Type B pancreatic cell (in vitro differentiated cells): Measurements from ENCODE around the gene PRMT1. TPM values are rescaled to one million over a fixed set of nuclear protein-coding genes. Genes with fewer than 3 reads are reported as not detected.

Experiments
- DNase-seq: peaks from one replicate; pipeline ENCODE4 v3.0.0; 2021; ENCODE audit warnings: mixed read lengths; ENCODE audit not compliant: unreplicated experiment; ENCODE audit errors: extremely low spot score
- H3K27ac Mint-ChIP-seq: 2 replicates; pipeline ENCODE4 v1.8.0; 2021; ENCODE audit warnings: mild to moderate bottlenecking, mixed read lengths
- H3K27me3 Mint-ChIP-seq: 2 replicates; pipeline ENCODE4 v1.8.0; 2021; ENCODE audit warnings: mixed read lengths
- H3K36me3 Mint-ChIP-seq: 2 replicates; pipeline ENCODE4 v1.8.0; 2021; ENCODE audit warnings: mixed read lengths
- H3K4me1 Mint-ChIP-seq: one replicate; pipeline ENCODE4 v1.8.0; 2021; ENCODE audit warnings: mixed read lengths; ENCODE audit not compliant: unreplicated experiment
- H3K4me3 Mint-ChIP-seq: 2 replicates; pipeline ENCODE4 v1.8.0; 2021; ENCODE audit warnings: mild to moderate bottlenecking, mixed read lengths
- H3K9me3 Mint-ChIP-seq: 2 replicates; pipeline ENCODE4 v1.8.0; 2021; ENCODE audit warnings: mixed read lengths
- total RNA-seq: library from RNA; stranded (reverse); gene quantifications from 2 replicates; pipeline ENCODE4 v1.2.1, GENCODE V29; 2021; ENCODE audit warnings: low replicate concordance
- TF ChIP-seq, protein P1 (sequence below): fragments of 200-600 bp; sonication (generic); conservative IDR thresholded peaks from 2 replicates; pipeline ENCODE4 v1.5.0; 2021; ENCODE audit warnings: antibody characterized with exemption, mild to moderate bottlenecking

The PRMT1 gene
- total RNA-seq, 1 donor from 2014 or later: 195 TPM

GRCh38 chr19:49640113-49640898 is 36.8 kb upstream of the PRMT1 start, which contains the start of gene RRAS:
TSS of gene RRAS (minus strand) at chr19:49640143. CDS start at chr19:49640098, 45 bp downstream.
- TF ChIP-seq, protein P1, sequence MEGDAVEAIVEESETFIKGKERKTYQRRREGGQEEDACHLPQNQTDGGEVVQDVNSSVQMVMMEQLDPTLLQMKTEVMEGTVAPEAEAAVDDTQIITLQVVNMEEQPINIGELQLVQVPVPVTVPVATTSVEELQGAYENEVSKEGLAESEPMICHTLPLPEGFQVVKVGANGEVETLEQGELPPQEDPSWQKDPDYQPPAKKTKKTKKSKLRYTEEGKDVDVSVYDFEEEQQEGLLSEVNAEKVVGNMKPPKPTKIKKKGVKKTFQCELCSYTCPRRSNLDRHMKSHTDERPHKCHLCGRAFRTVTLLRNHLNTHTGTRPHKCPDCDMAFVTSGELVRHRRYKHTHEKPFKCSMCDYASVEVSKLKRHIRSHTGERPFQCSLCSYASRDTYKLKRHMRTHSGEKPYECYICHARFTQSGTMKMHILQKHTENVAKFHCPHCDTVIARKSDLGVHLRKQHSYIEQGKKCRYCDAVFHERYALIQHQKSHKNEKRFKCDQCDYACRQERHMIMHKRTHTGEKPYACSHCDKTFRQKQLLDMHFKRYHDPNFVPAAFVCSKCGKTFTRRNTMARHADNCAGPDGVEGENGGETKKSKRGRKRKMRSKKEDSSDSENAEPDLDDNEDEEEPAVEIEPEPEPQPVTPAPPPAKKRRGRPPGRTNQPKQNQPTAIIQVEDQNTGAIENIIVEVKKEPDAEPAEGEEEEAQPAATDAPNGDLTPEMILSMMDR: no peak
- Mint-ChIP-seq H3K27me3 (no peaks in the 10 kb centered on the region), H3K36me3 (no peaks in the 10 kb centered on the region), H3K4me1 (peaks cover 59% of the 10 kb centered on the region), H3K9me3 (no peaks in the 10 kb centered on the region), H3K4me3 (peak within 1 kb of the TSS; percentile 98), H3K27ac (peak within 1 kb of the TSS; percentile 100)
- peak; percentile 100 for DNase-seq

DNA sequence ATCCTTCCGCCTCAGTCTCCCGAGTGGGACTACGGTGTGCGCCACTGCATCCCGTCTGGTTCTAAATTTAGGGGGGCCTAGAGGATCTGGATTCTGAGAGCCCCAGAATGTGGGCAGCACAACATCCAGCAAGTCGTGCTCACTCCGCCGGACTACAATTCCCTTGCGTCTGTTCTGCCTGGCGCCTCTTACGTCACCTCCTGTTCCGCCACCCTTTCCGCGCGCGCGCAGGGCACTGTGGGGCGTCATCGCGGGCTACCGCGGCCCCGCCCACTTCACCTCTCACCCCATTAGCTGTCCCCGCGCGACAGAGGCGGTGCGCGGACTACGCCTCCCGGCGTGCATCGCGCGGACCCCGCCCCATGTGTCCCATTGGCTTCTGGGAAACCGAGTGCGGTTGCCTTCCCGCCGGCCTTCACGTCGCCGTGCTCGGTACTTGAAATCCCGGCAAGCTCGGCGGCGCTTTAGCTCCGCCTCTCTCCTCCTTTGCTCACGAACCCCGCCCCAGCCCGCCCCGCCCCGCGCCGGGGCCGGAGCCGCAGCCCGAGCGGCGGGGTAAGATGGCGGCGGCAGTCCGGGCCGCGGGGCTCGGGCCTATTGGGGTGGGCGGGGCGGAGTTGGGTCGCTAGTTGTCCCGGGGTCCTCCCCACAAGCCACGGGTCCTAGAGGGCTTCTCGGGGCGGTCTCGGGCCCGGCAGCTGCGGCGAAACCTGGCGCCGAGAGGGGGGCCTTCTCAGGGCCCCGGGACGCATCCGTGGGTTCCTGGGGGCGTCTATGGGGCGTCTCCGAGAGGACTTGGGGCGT is 35.2 kb upstream of the PRMT1 start, which contains the start of gene SCAF1:
Gene SCAF1, plus strand, starts transcription at position 522 of the 804 bp plus-strand sequence. CDS start 2,818 bp downstream, outside the sequence.
- Mint-ChIP-seq H3K27ac (peak within 1 kb of the TSS; percentile 100), H3K4me3 (peak within 1 kb of the TSS; percentile 98), H3K27me3 (no peaks in the 10 kb centered on the region), H3K9me3 (no peaks in the 10 kb centered on the region), H3K4me1 (peaks cover 49% of the 10 kb centered on the region), H3K36me3 (no peaks in the 10 kb centered on the region)
- DNase-seq: peak; percentile 100
- TF ChIP-seq, protein P1: no peak

GRCh38 chr19:49642492-49643035 is 34.5 kb upstream of the PRMT1 start:
- H3K4me1 Mint-ChIP-seq: peaks cover 47% of the 10 kb centered on the region
- no peaks in the 10 kb centered on the region for H3K27me3 Mint-ChIP-seq
- no peaks in the 10 kb centered on the region for H3K36me3 Mint-ChIP-seq
- TF ChIP-seq, protein P1: no peak
- H3K27ac Mint-ChIP-seq: peak overlapping the region; percentile 100
- no peaks in the 10 kb centered on the region for H3K9me3 Mint-ChIP-seq
- no peak for DNase-seq
- peak overlapping the region; percentile 98 for H3K4me3 Mint-ChIP-seq

GRCh38 chr19:49643466-49643865 is 33.6 kb upstream of the PRMT1 start:
- peak overlapping the region; percentile 98 for H3K4me3 Mint-ChIP-seq
- no peaks in the 10 kb centered on the region for H3K9me3 Mint-ChIP-seq
- peak overlapping the region; percentile 100 for H3K27ac Mint-ChIP-seq

GRCh38 chr19:49645592-49645991 is 31.5 kb upstream of the PRMT1 start:
- TF ChIP-seq, protein P1: no peak
- H3K36me3 Mint-ChIP-seq: no peaks in the 10 kb centered on the region
- peaks cover 27% of the 10 kb centered on the region for H3K4me1 Mint-ChIP-seq
- H3K27me3 Mint-ChIP-seq: no peaks in the 10 kb centered on the region
- H3K9me3 Mint-ChIP-seq: no peaks in the 10 kb centered on the region
- no peak overlapping the region for H3K4me3 Mint-ChIP-seq
- no peak overlapping the region for H3K27ac Mint-ChIP-seq
- no peak for DNase-seq

More at GRCh38 chr19:49643466-49643865, 33.6 kb upstream of the PRMT1 start:
- H3K36me3 Mint-ChIP-seq: no peaks in the 10 kb centered on the region
- H3K27me3 Mint-ChIP-seq: no peaks in the 10 kb centered on the region
- no peak for DNase-seq
- H3K4me1 Mint-ChIP-seq: peaks cover 40% of the 10 kb centered on the region
- TF ChIP-seq, protein P1: no peak
